GM23338 (cell line): ENCODE data around the gene NIT2. TPM values are rescaled to one million over a fixed set of nuclear protein-coding genes. Genes with fewer than 3 reads are reported as not detected.

Experiments
- ATAC-seq: fragments of 200-7000 bp; cut with Tn5 transposase; 3 replicates; pipeline ENCODE4 v1.9.1; 2020
- DNase-seq: peaks from one replicate; pipeline ENCODE4 v3.0.0-alpha.2; 2015; ENCODE audit warnings: low spot score
- H2AFZ ChIP-seq: fragments of 200-600 bp; sonication (generic); 2 replicates; pipeline ENCODE4 v1.8.0; 2016; ENCODE audit warnings: antibody characterized with exemption, mild to moderate bottlenecking, moderate library complexity
- H3F3A ChIP-seq: fragments of 200-600 bp; sonication (generic); replicated peaks from 2 replicates; pipeline ENCODE4 v1.8.0; 2017; ENCODE audit warnings: antibody characterized with exemption, mixed run types, low read depth
- H3K27ac ChIP-seq: fragments of 200-600 bp; sonication (generic); 2 replicates; pipeline ENCODE4 v1.6.1; 2016; ENCODE audit warnings: low read depth
- H3K27me3 ChIP-seq: fragments of 200-600 bp; sonication (generic); 2 replicates; pipeline ENCODE4 v1.8.0; 2016; ENCODE audit warnings: mild to moderate bottlenecking, mixed run types, moderate library complexity; ENCODE audit not compliant: insufficient read depth
- H3K36me3 ChIP-seq: fragments of 200-600 bp; sonication (generic); 2 replicates; pipeline ENCODE4 v1.8.0; 2016; ENCODE audit warnings: mild to moderate bottlenecking; ENCODE audit not compliant: insufficient read depth
- H3K4me1 ChIP-seq: fragments of 200-600 bp; sonication (generic); 2 replicates; pipeline ENCODE4 v1.8.0; 2016; ENCODE audit warnings: mild to moderate bottlenecking, moderate library complexity; ENCODE audit not compliant: insufficient read depth
- H3K4me2 ChIP-seq: fragments of 200-600 bp; sonication (generic); 2 replicates; pipeline ENCODE4 v1.7.1; 2017; ENCODE audit warnings: mixed run types
- H3K4me3 ChIP-seq: fragments of 200-600 bp; sonication (generic); 2 replicates; pipeline ENCODE4 v1.6.1; 2016; ENCODE audit warnings: mixed run types
- H3K79me2 ChIP-seq: fragments of 200-600 bp; sonication (generic); replicated peaks from 2 replicates; pipeline ENCODE4 v1.8.0; 2017; ENCODE audit warnings: mild to moderate bottlenecking; ENCODE audit not compliant: insufficient read depth
- H3K9me2 ChIP-seq: fragments of 200-600 bp; sonication (generic); 2 replicates; pipeline ENCODE4 v1.8.0; 2017; ENCODE audit not compliant: insufficient read depth
- H4K20me1 ChIP-seq: fragments of 200-600 bp; sonication (generic); replicated peaks from 2 replicates; pipeline ENCODE4 v1.8.0; 2017; ENCODE audit warnings: mild to moderate bottlenecking; ENCODE audit not compliant: insufficient read depth
- H3K27ac Mint-ChIP-seq: 2 replicates; pipeline ENCODE4 v1.8.0; 2020; ENCODE audit warnings: inconsistent platforms, mild to moderate bottlenecking, moderate library complexity, mixed read lengths
- H3K27me3 Mint-ChIP-seq: 3 replicates; pipeline ENCODE4 v1.8.0; 2022; ENCODE audit warnings: low read depth, mild to moderate bottlenecking, moderate library complexity, mixed read lengths, inconsistent platforms; ENCODE audit not compliant: insufficient read depth, poor library complexity
- H3K36me3 Mint-ChIP-seq: 3 replicates; pipeline ENCODE4 v1.8.0; 2021; ENCODE audit warnings: low read depth, mild to moderate bottlenecking, inconsistent platforms, moderate library complexity, mixed read lengths
- H3K4me1 Mint-ChIP-seq: 3 replicates; pipeline ENCODE4 v1.8.0; 2020; ENCODE audit warnings: mild to moderate bottlenecking, inconsistent platforms, mixed read lengths
- H3K4me3 Mint-ChIP-seq: 3 replicates; pipeline ENCODE4 v1.8.0; 2021; ENCODE audit warnings: moderate library complexity, mild to moderate bottlenecking, inconsistent platforms, mixed read lengths
- H3K9me3 Mint-ChIP-seq: 3 replicates; pipeline ENCODE4 v1.8.0; 2020; ENCODE audit warnings: moderate library complexity, mild to moderate bottlenecking, inconsistent platforms, mixed read lengths
- CREB1 ChIP-seq: fragments of 250-450 bp; sonication (Bioruptor Pico); IDR thresholded peaks from 2 replicates; pipeline ENCODE4 v1.5.0; 2020; ENCODE audit warnings: low read depth, mild to moderate bottlenecking, moderate library complexity
- ETS1 ChIP-seq: IDR thresholded peaks from 2 replicates; pipeline ENCODE4 v1.6.1; 2016; ENCODE audit warnings: antibody characterized with exemption
- EZH2 ChIP-seq: fragments of 200-600 bp; sonication (generic); IDR thresholded peaks from one replicate; pipeline ENCODE4 v1.8.0; 2017; ENCODE audit warnings: antibody characterized with exemption, mild to moderate bottlenecking, low read depth; ENCODE audit not compliant: unreplicated experiment
- NANOG ChIP-seq: IDR thresholded peaks from 2 replicates; pipeline ENCODE4 v1.6.1; 2016; ENCODE audit warnings: antibody characterized with exemption, borderline replicate concordance
- POLR2AphosphoS5 ChIP-seq: IDR thresholded peaks from 2 replicates; pipeline ENCODE4 v1.6.1; 2016; ENCODE audit warnings: antibody characterized with exemption, low read depth
- REST ChIP-seq: IDR thresholded peaks from one replicate; pipeline ENCODE4 v1.6.1; 2018; ENCODE audit warnings: antibody characterized with exemption; ENCODE audit not compliant: unreplicated experiment
- STAT1 ChIP-seq: IDR thresholded peaks from one replicate; pipeline ENCODE4 v1.6.1; 2016; ENCODE audit warnings: antibody characterized with exemption; ENCODE audit not compliant: unreplicated experiment
- ZNF331 ChIP-seq: fragments of 250-450 bp; sonication (Bioruptor Pico); IDR thresholded peaks from 2 replicates; pipeline ENCODE4 v1.5.0; 2020; ENCODE audit warnings: low read depth, mild to moderate bottlenecking, moderate library complexity
- ZNF462 ChIP-seq: fragments of 250-450 bp; sonication (Bioruptor Pico); IDR thresholded peaks from 2 replicates; pipeline ENCODE4 v1.5.0; 2020; ENCODE audit warnings: mild to moderate bottlenecking, moderate library complexity
- polyA plus RNA-seq: library from polyadenylated mRNA; unstranded; fragments of >200 nt; fragmentation: Nextera tagmentation; extraction: Ambion mirVana; gene quantifications from 2 replicates; pipeline ENCODE4 v1.2.1, GENCODE V29; 2016
- total RNA-seq: library from RNA; depleted of rRNA; stranded (reverse); fragments of >200 nt; shearing (Covaris generic); gene quantifications from 2 replicates; pipeline ENCODE4 v1.2.3, GENCODE V29; 2014

NIT2 gene
- total and polyA plus RNA-seq, 2 experiments from 2014 or later, result 19.2 to 53.7 TPM

- H3K4me3 Mint-ChIP-seq, result no peak overlapping the region
- Histone ChIP-seq H3K36me3 (peaks cover 25% of the 10 kb centered on the region; the same call in 1 of the 2 replicates), H3K27ac (no peak overlapping the region), H3K4me3 (no peak overlapping the region), H3K79me2 (no peaks in the 10 kb centered on the region), H2AFZ (no peak overlapping the region), H3F3A (no peaks in the 10 kb centered on the region), H3K4me2 (no peak overlapping the region), H3K4me1 (no peaks in the 10 kb centered on the region), H3K27me3 (no peaks in the 10 kb centered on the region), H3K9me2 (no peaks in the 10 kb centered on the region), H4K20me1 (no peaks in the 10 kb centered on the region)
- H3K9me3 Mint-ChIP-seq, result peaks cover 3% of the 10 kb centered on the region; the same call in 2 of the 3 replicates
- H3K27me3 Mint-ChIP-seq, result peaks cover 3% of the 10 kb centered on the region
- ATAC-seq (no peak), DNase-seq (no peak)
- H3K36me3 Mint-ChIP-seq, result peaks cover 50% of the 10 kb centered on the region
- H3K4me1 Mint-ChIP-seq, result no peaks in the 10 kb centered on the region
- TF ChIP-seq ETS1 (no peak), EZH2 (no peak), STAT1 (no peak), ZNF462 (CRISPR knock-in tag) (no peak), POLR2AphosphoS5 (no peak), ZNF331 (CRISPR knock-in tag) (no peak), CREB1 (no peak), REST (no peak), NANOG (no peak)
- no peak overlapping the region for H3K27ac Mint-ChIP-seq
These were observed 27.3 kb downstream of the NIT2 start for GRCh38 chr3:100361897-100362296.
